Natural killer cell (primary cell): ENCODE measurements around the gene FGD6. TPM values are rescaled to one million over a fixed set of nuclear protein-coding genes. Genes with fewer than 3 reads are reported as not detected.

Experiments
- ATAC-seq, 3 donors: fragments of 150-1000 bp in 2 of 3; fragments of 200-7000 bp in 1 of 3; cut with Tn5 transposase; 1 replicate in 1 of 3; 2 replicates in 2 of 3; pipeline ENCODE4 v1.10.0; 2021; ENCODE audit warnings: mild to moderate bottlenecking in 2 of 3, moderate library complexity in 2 of 3
- DNase-seq, 2 donors: peaks; one replicate each; pipeline versions ENCODE4 v3.0.0 to v3.0.0-alpha.2; 2013 to 2021; ENCODE audit warnings: mixed read lengths in 1 of 2
- H3K27ac ChIP-seq: one replicate; pipeline ENCODE4 v1.5.1; 2013; ENCODE audit warnings: mild to moderate bottlenecking, low read length
- H3K27me3 ChIP-seq: one replicate; pipeline ENCODE4 v1.6.1; 2013; ENCODE audit warnings: low read length; ENCODE audit not compliant: control insufficient read depth, insufficient read depth
- H3K36me3 ChIP-seq: one replicate; pipeline ENCODE4 v1.6.1; 2013; ENCODE audit warnings: low read length; ENCODE audit not compliant: control insufficient read depth, insufficient read depth
- H3K4me1 ChIP-seq: one replicate; pipeline ENCODE4 v1.6.1; 2013; ENCODE audit warnings: low read length; ENCODE audit not compliant: control insufficient read depth, insufficient read depth
- H3K4me3 ChIP-seq: one replicate; pipeline ENCODE4 v1.5.1; 2013; ENCODE audit warnings: low read length
- H3K9me3 ChIP-seq: one replicate; pipeline ENCODE4 v1.6.1; 2013; ENCODE audit warnings: low read length; ENCODE audit not compliant: control insufficient read depth, insufficient read depth
- H3K27ac Mint-ChIP-seq, 2 donors: one replicate each; pipeline ENCODE4 v1.8.0; 2022; ENCODE audit warnings: mild to moderate bottlenecking in 2 of 2, mixed read lengths in 2 of 2, moderate library complexity in 1 of 2
- H3K27me3 Mint-ChIP-seq, 2 donors: one replicate each; pipeline ENCODE4 v1.8.0; 2022; ENCODE audit warnings: low read depth in 2 of 2, mixed read lengths in 2 of 2
- H3K36me3 Mint-ChIP-seq: one replicate; pipeline ENCODE4 v1.8.0; 2022; ENCODE audit warnings: mixed read lengths
- H3K4me1 Mint-ChIP-seq, 2 donors: one replicate each; pipeline ENCODE4 v1.8.0; 2022; ENCODE audit warnings: mixed read lengths in 2 of 2
- H3K4me3 Mint-ChIP-seq: one replicate; pipeline ENCODE4 v1.8.0; 2022; ENCODE audit warnings: mild to moderate bottlenecking, moderate library complexity, mixed read lengths
- H3K9me3 Mint-ChIP-seq, 2 donors: one replicate each; pipeline ENCODE4 v1.8.0; 2022; ENCODE audit warnings: mixed read lengths in 2 of 2
- WGBS: methylation state at CpG from one replicate; pipeline ENCODE4 v1.1.7; 2013; ENCODE audit warnings: missing lambda C conversion rate; ENCODE audit not compliant: insufficient coverage; 5-methylcytosine and 5-hydroxymethylcytosine counted together
- intact Hi-C: fragments of 100-400 bp; cut with micrococcal nuclease; formaldehyde crosslinking; loops from one replicate; pipeline ENCODE4 v1.14.2; 2022
- total RNA-seq, 4 donors: library from RNA; stranded (reverse); fragments of 120-200 nt in 1 of 4; gene quantifications; one replicate each; pipeline versions ENCODE4 v1.2.3 to v1.2.4, GENCODE V29; 2013 to 2022
- TF ChIP-seq, protein P1 (sequence below): fragments of 200-600 bp; IDR thresholded peaks from one replicate; pipeline ENCODE4 v1.8.0; 2022; ENCODE audit warnings: antibody characterized with exemption

FGD6 gene
- total RNA-seq, 3 donors from 2014 or later (not counting 1 experiment from before 2014, with no cell fraction given) = 1.5 to 1.9 (median 1.9) TPM

- Mint-ChIP-seq H3K27ac (no peak overlapping the region), H3K4me3 (no peak overlapping the region), H3K4me1 (peaks cover 14 to 16% of the 10 kb centered on the region in 2 donors), H3K27me3 (no peaks in the 10 kb centered on the region), H3K9me3 (no peaks in the 10 kb centered on the region), H3K36me3 (no peaks in the 10 kb centered on the region)
- Histone ChIP-seq H3K27ac (no peak overlapping the region), H3K36me3 (peaks cover 2% of the 10 kb centered on the region), H3K4me3 (no peak overlapping the region), H3K4me1 (no peaks in the 10 kb centered on the region), H3K9me3 (no peaks in the 10 kb centered on the region), H3K27me3 (no peaks in the 10 kb centered on the region)
- intact Hi-C loops = no loop called here
- TF ChIP-seq, protein P1, sequence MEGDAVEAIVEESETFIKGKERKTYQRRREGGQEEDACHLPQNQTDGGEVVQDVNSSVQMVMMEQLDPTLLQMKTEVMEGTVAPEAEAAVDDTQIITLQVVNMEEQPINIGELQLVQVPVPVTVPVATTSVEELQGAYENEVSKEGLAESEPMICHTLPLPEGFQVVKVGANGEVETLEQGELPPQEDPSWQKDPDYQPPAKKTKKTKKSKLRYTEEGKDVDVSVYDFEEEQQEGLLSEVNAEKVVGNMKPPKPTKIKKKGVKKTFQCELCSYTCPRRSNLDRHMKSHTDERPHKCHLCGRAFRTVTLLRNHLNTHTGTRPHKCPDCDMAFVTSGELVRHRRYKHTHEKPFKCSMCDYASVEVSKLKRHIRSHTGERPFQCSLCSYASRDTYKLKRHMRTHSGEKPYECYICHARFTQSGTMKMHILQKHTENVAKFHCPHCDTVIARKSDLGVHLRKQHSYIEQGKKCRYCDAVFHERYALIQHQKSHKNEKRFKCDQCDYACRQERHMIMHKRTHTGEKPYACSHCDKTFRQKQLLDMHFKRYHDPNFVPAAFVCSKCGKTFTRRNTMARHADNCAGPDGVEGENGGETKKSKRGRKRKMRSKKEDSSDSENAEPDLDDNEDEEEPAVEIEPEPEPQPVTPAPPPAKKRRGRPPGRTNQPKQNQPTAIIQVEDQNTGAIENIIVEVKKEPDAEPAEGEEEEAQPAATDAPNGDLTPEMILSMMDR = no peak
- DNase-seq = no peak
- no CpG with 5 or more reads among the region's 3 CpGs for WGBS
- ATAC-seq = no peak
These were observed 10.6 kb upstream of the FGD6 start for GRCh38 chr12:95227818-95228356.

DNA sequence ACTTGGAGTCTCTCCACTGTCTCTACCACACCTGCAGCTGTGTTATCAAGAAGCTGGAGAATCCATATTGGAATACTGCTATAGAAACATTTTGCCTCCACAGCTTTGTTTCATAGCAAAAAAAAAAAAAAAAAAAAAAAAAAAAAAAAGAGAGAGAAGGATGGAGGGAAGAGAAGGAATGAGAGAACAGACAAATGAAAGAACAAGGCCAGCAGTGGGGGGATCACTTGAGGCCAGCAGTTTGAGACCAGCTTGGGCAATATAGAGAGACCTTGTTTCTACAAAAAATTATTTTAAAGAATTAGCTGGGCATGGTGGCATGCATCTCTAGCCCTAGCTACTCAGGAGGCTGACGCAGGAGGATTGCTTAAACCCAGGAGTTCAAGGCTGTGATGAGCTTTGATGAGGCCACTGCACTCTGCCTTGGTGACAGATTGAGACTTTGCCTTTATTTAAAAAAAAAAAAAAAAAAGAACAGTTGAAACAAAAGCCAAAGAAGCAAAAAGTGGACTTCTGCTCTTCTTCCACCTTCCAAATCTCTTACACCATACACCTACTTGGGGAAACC lies 8.5 kb upstream of the FGD6 start:
- H3K4me3 Mint-ChIP-seq = no peak overlapping the region
- H3K36me3 Mint-ChIP-seq = no peaks in the 10 kb centered on the region
- no peaks in the 10 kb centered on the region for H3K27me3 Mint-ChIP-seq
- H3K27ac Mint-ChIP-seq = no peak overlapping the region
- H3K27me3 ChIP-seq = no peaks in the 10 kb centered on the region
- TF ChIP-seq, protein P1 = no peak
- H3K36me3 ChIP-seq = peaks cover 2% of the 10 kb centered on the region
- no peak overlapping the region for H3K4me3 ChIP-seq
- no peak overlapping the region for H3K27ac ChIP-seq
- H3K9me3 Mint-ChIP-seq = no peaks in the 10 kb centered on the region
- ATAC-seq = no peak
- no peak for DNase-seq
- H3K4me1 Mint-ChIP-seq = peaks cover 12 to 15% of the 10 kb centered on the region in 2 donors
- no peaks in the 10 kb centered on the region for H3K9me3 ChIP-seq
- intact Hi-C loops = no loop called here
- H3K4me1 ChIP-seq = no peaks in the 10 kb centered on the region
- WGBS = 89% methylated on average over 1 of the region's 1 CpG

DNA sequence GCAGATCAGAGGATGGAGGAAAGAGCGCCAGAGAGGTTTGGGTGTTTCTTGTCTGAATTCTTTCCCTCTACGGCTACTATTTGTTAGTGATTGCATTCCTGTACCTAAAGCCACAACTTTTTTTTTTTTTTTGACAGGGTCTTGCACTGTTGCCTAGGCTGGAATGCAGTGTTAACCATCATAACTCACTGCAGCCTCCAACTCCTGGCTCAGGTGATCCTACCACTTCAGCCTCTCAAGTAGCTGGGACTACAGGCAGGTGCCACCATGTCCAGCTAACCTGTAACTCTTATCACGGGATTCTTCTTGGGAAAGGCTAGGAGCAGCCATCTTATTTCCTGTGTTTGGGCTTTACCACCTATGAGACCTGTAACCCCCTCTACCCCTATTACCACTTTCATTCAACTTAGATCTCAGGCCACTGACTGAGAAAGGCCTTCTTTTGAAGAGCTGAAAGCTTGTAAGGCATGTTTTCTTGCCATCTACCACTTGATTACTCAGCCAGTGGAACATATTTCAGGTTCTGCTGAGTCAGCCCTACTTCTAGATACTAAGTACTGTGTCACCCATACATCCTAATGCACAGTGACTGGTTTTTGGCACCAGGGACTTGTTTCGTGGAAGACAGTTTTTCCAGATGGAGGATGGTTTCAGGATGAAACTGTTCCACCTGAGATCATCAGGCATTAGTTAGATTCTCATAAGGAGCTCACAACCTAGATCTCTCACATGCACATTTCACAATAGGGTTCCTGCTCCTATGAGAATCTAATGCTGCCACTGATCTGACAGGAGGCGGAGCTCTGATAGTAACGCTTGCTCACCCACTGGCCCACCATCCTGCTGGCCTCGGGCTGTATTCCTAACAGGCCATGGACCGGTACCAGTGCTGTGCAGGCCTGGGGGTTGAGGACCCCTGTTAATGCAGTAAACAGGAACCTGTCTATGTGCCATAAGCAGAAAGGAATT lies 7.2 kb upstream of the FGD6 start:
- Histone ChIP-seq H3K9me3 (no peaks in the 10 kb centered on the region), H3K27ac (no peak overlapping the region), H3K27me3 (no peaks in the 10 kb centered on the region), H3K4me1 (no peaks in the 10 kb centered on the region), H3K4me3 (no peak overlapping the region), H3K36me3 (peaks cover 2% of the 10 kb centered on the region)
- intact Hi-C loops = no loop called here
- Mint-ChIP-seq H3K4me1 (peaks cover 9 to 10% of the 10 kb centered on the region in 2 donors), H3K36me3 (no peaks in the 10 kb centered on the region), H3K9me3 (no peaks in the 10 kb centered on the region), H3K27ac (no peak overlapping the region), H3K27me3 (no peaks in the 10 kb centered on the region), H3K4me3 (no peak overlapping the region)
- TF ChIP-seq, protein P1 = no peak
- WGBS = 96% methylated on average over 8 of the region's 8 CpGs
- no peak for ATAC-seq
- DNase-seq = no peak
